Endothelial cell of umbilical vein (primary cell): ENCODE results near the gene C6orf89. TPM values are rescaled to one million over a fixed set of nuclear protein-coding genes. Genes with fewer than 3 reads are reported as not detected.

ENCODE experiments used
- BruUV-seq: library from RNA; stranded (reverse); fragments of 400-500 nt; replicated peaks from 2 replicates; lab custom pipeline; 2021; lab: Mats Ljungman, UMichigan
- CTCF ChIA-PET: fragments of 300-600, 350-600 bp; sonication (Branson Sonifier 250); formaldehyde crosslinking; loops from one replicate; lab custom pipeline; 2021; ENCODE audit warnings: antibody characterized with exemption, inconsistent platforms; lab: Charles Lee
- POLR2A ChIA-PET: fragments of 300-600, 350-600 bp; sonication (Branson Sonifier 250); formaldehyde crosslinking; loops from one replicate; lab custom pipeline; 2021; ENCODE audit warnings: antibody characterized with exemption, inconsistent platforms; lab: Charles Lee
- DNase-seq: peaks from one replicate; pipeline ENCODE4 v3.0.0-alpha.2; 2011; ENCODE audit warnings: low read depth, low spot score
- FAIRE-seq: peaks from 2 replicates; lab custom pipeline; 2011; peaks lifted over from hg19 to GRCh38; lab: Jason Lieb, UNC
- H2AFZ ChIP-seq: 2 replicates; pipeline ENCODE4 v1.6.0; 2012; ENCODE audit warnings: low read depth, low read length, control low read depth, inconsistent platforms
- H3K27ac ChIP-seq: 2 replicates; pipeline ENCODE4 v1.5.1; 2011; ENCODE audit warnings: low read depth, mild to moderate bottlenecking, control low read depth, low read length, moderate library complexity; ENCODE audit not compliant: insufficient read depth
- H3K27me3 ChIP-seq, 2 experiments: 2 replicates each; pipeline versions ENCODE4 v1.6.0 to v1.6.1; 2011; ENCODE audit warnings: low read length in 2 of 2, mixed read lengths in 1 of 2; ENCODE audit not compliant: control insufficient read depth in 2 of 2, insufficient read depth in 2 of 2
- H3K36me3 ChIP-seq, 2 experiments: 2 replicates in 1 of 2; 3 replicates in 1 of 2; pipeline ENCODE4 v1.5.1; 2011; ENCODE audit warnings: low read length in 2 of 2, mild to moderate bottlenecking in 1 of 2, moderate library complexity in 1 of 2; ENCODE audit not compliant: control insufficient read depth in 2 of 2, insufficient read depth in 2 of 2; ENCODE audit errors: extremely low read depth in 1 of 2
- H3K4me1 ChIP-seq: 3 replicates; pipeline ENCODE4 v1.5.1; 2011; ENCODE audit warnings: mild to moderate bottlenecking, low read length; ENCODE audit not compliant: control insufficient read depth, insufficient read depth; ENCODE audit errors: extremely low read depth
- H3K4me2 ChIP-seq: 2 replicates; pipeline ENCODE4 v1.6.1; 2011; ENCODE audit warnings: low read length, control low read depth, mixed read lengths; ENCODE audit not compliant: insufficient read depth
- H3K4me3 ChIP-seq, 3 experiments: fragments of 200-600 bp in 1 of 3; sonication (generic), shearing (Covaris generic) in 1 of 3; replicated peaks in 1 of 3; 2 replicates each; pipeline ENCODE4 v1.5.1; 2011 to 2016; ENCODE audit warnings: control low read depth in 3 of 3, low read length in 3 of 3, mild to moderate bottlenecking in 2 of 3, inconsistent platforms in 1 of 3, low read depth in 1 of 3, moderate library complexity in 1 of 3; ENCODE audit not compliant: insufficient read depth in 1 of 3
- H3K79me2 ChIP-seq: 2 replicates; pipeline ENCODE4 v1.6.0; 2012; ENCODE audit warnings: low read length, inconsistent platforms; ENCODE audit not compliant: control insufficient read depth, insufficient read depth
- H3K9ac ChIP-seq: replicated peaks from 2 replicates; pipeline ENCODE3; 2011; ENCODE audit warnings: low read length, control low read depth; ENCODE audit not compliant: insufficient read depth; ENCODE audit errors: extremely low read depth
- H3K9me1 ChIP-seq: replicated peaks from 3 replicates; pipeline ENCODE4 v1.6.0; 2011; ENCODE audit warnings: mild to moderate bottlenecking, low read length; ENCODE audit not compliant: control insufficient read depth, insufficient read depth; ENCODE audit errors: extremely low read depth
- H3K9me3 ChIP-seq: replicated peaks from 2 replicates; pipeline ENCODE4 v1.5.1; 2012; ENCODE audit warnings: low read length, inconsistent platforms; ENCODE audit not compliant: control insufficient read depth, insufficient read depth
- H4K20me1 ChIP-seq: replicated peaks from 2 replicates; pipeline ENCODE3; 2011; ENCODE audit warnings: mild to moderate bottlenecking, low read length; ENCODE audit not compliant: control insufficient read depth, insufficient read depth; ENCODE audit errors: extremely low read depth
- CTCF ChIP-seq, 2 donors: IDR thresholded peaks; 1 replicate in 1 of 2; 2 replicates in 1 of 2; pipeline ENCODE4 v1.5.1; 2011; ENCODE audit warnings: low read length in 2 of 2, mild to moderate bottlenecking in 2 of 2, moderate library complexity in 2 of 2, control low read depth in 1 of 2, inconsistent platforms in 1 of 2, low read depth in 1 of 2; ENCODE audit not compliant: insufficient read depth in 1 of 2; ENCODE audit errors: extremely low read depth in 1 of 2
- EZH2 ChIP-seq: IDR thresholded peaks from 2 replicates; pipeline ENCODE4 v1.6.1; 2012; ENCODE audit warnings: borderline replicate concordance, low read depth, mild to moderate bottlenecking, moderate library complexity, low read length, inconsistent platforms; ENCODE audit not compliant: severe bottlenecking
- FOS ChIP-seq: IDR thresholded peaks from 2 replicates; pipeline ENCODE4 v1.6.1; 2011; ENCODE audit warnings: mild to moderate bottlenecking, low read length, moderate library complexity, borderline replicate concordance; ENCODE audit not compliant: insufficient read depth
- GATA2 ChIP-seq: IDR thresholded peaks from 2 replicates; pipeline ENCODE4 v1.7.0; 2011; ENCODE audit warnings: low read depth, mild to moderate bottlenecking, moderate library complexity, mixed read lengths, low read length; ENCODE audit not compliant: insufficient read length, insufficient read depth
- JUN ChIP-seq: IDR thresholded peaks from 2 replicates; pipeline ENCODE4 v1.6.1; 2011; ENCODE audit warnings: borderline replicate concordance, low read depth; ENCODE audit not compliant: insufficient read length, insufficient read depth
- MYC ChIP-seq: IDR thresholded peaks from one replicate; pipeline ENCODE4 v1.6.1; 2011; ENCODE audit warnings: mild to moderate bottlenecking, low read depth, low read length
- POLR2A ChIP-seq: IDR thresholded peaks from 2 replicates; pipeline ENCODE4 v1.6.1; 2012; ENCODE audit warnings: low read depth, mild to moderate bottlenecking, control low read depth, low read length
- POLR2AphosphoS5 ChIP-seq: IDR thresholded peaks from 2 replicates; pipeline ENCODE4 v1.6.1; 2012; ENCODE audit warnings: low read depth, mild to moderate bottlenecking, control low read depth, low read length, moderate library complexity; ENCODE audit not compliant: insufficient read depth
- dilution Hi-C: fragments of 300-500 bp; cut with MboI; formaldehyde crosslinking; loops from one replicate; pipeline ENCODE4 v1.15.0; 2019; ENCODE audit warnings: low sequenced_read_pairs; ENCODE audit not compliant: extremely low pct_ligation_motif_present
- intact Hi-C: fragments of 100-400 bp; cut with micrococcal nuclease; formaldehyde crosslinking; loops from one replicate; pipeline ENCODE4 v1.10.0; 2022
- polyA plus RNA-seq, 4 experiments: library from polyadenylated mRNA; depleted of rRNA in 3 of 4; stranded (reverse) in 3 of 4; unstranded in 1 of 4; fragments of >200 nt; gene quantifications; 2 replicates each; pipeline versions ENCODE4 v1.2.1 to v1.2.3, GENCODE V29; 2011 to 2012; ENCODE audit warnings: missing spikeins in 1 of 4
- total RNA-seq: library from RNA; stranded (reverse); gene quantifications from 2 replicates; pipeline ENCODE4 v1.2.3, GENCODE V29; 2021
- TF ChIP-seq, protein P1 (sequence below): IDR thresholded peaks from 2 replicates; pipeline ENCODE4 v1.6.1; 2011; ENCODE audit not compliant: insufficient read depth, insufficient read length

C6orf89 gene
- total and polyA plus RNA-seq, 2 donors (not counting 3 experiments of a cell fraction or from before 2014, with no cell fraction given): 18.2 to 34.0 TPM

GRCh38 chr6:36970892-36971842 is 85.4 kb downstream of the C6orf89 start:
- BruUV-seq: no TSS peak
- ChIA-PET POLR2A (no interaction called here), CTCF (interaction anchor here (1.0 kb wide), 1 partner anchor 8 kb away, joined by 3 read pairs; no protein-coding TSS in a partner anchor)
- H3K9me1 ChIP-seq: no peaks in the 10 kb centered on the region
- H3K9me3 ChIP-seq: no peaks in the 10 kb centered on the region
- H3K79me2 ChIP-seq: no peaks in the 10 kb centered on the region
- dilution Hi-C loops: no loop called here
- H3K27ac ChIP-seq: no peak overlapping the region
- H3K36me3 ChIP-seq: peaks cover 31 to 79% of the 10 kb centered on the region in 2 experiments
- H3K9ac ChIP-seq: no peak overlapping the region
- intact Hi-C loops: no loop called here
- TF ChIP-seq POLR2AphosphoS5: no peak
- no peak for TF ChIP-seq CTCF (IDR thresholded peaks at IDR 0.05; ENCODE audit: extremely low read depth in 1 of 2, insufficient read depth in 1 of 2, low read depth in 1 of 2, low read length in 2 of 2)
- TF ChIP-seq FOS: no peak
- TF ChIP-seq MYC: no peak
- no peak for TF ChIP-seq EZH2
- TF ChIP-seq POLR2A: no peak
- TF ChIP-seq GATA2: no peak
- TF ChIP-seq, protein P1, sequence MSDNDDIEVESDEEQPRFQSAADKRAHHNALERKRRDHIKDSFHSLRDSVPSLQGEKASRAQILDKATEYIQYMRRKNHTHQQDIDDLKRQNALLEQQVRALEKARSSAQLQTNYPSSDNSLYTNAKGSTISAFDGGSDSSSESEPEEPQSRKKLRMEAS: no peak
- no peak for TF ChIP-seq JUN
- no peaks in the 10 kb centered on the region for H4K20me1 ChIP-seq
- DNase-seq (no peak), FAIRE-seq (no peak)
- H3K4me3 ChIP-seq: no peak overlapping the region
- no peak overlapping the region for H2AFZ ChIP-seq
- H3K27me3 ChIP-seq: no peaks in the 10 kb centered on the region
- no peak overlapping the region for H3K4me2 ChIP-seq
- H3K4me1 ChIP-seq: no peaks in the 10 kb centered on the region
